Common myeloid progenitor, CD34-positive (primary cell): ENCODE measurements around the gene HES1.

Experiments used
- CTCF ChIA-PET: fragments of 350-600 bp; sonication (Branson Sonifier 250); formaldehyde crosslinking; loops from one replicate; lab custom pipeline; 2021; ENCODE audit warnings: antibody characterized with exemption; lab: Charles Lee
- POLR2A ChIA-PET: fragments of 350-600 bp; sonication (Branson Sonifier 250); formaldehyde crosslinking; loops from one replicate; lab custom pipeline; 2021; ENCODE audit warnings: antibody characterized with exemption; lab: Charles Lee
- DNase-seq, 3 donors: peaks; one replicate each; pipeline versions ENCODE4 v3.0.0 to v3.0.0-alpha.2; 2013
- H3K27ac ChIP-seq, 2 experiments: 1 replicate in 1 of 2; 2 replicates in 1 of 2; pipeline ENCODE4 v1.7.0; 2013; ENCODE audit warnings: inconsistent platforms in 2 of 2, low read length in 2 of 2, mild to moderate bottlenecking in 2 of 2, low read depth in 1 of 2, moderate library complexity in 1 of 2; ENCODE audit not compliant: severe bottlenecking in 2 of 2, insufficient read depth in 1 of 2, poor library complexity in 1 of 2
- H3K27me3 ChIP-seq, 5 experiments: replicated peaks in 2 of 5; 1 replicate in 3 of 5; 2 replicates in 2 of 5; pipeline versions ENCODE4 v1.6.1 to v1.7.0; 2013; ENCODE audit warnings: low read length in 4 of 5, mild to moderate bottlenecking in 2 of 5, moderate library complexity in 2 of 5, inconsistent platforms in 1 of 5; ENCODE audit not compliant: insufficient read depth in 5 of 5, control insufficient read depth in 4 of 5
- H3K36me3 ChIP-seq, 4 experiments: 1 replicate in 2 of 4; 2 replicates in 2 of 4; pipeline versions ENCODE4 v1.6.1 to v1.7.0; 2013; ENCODE audit warnings: low read length in 3 of 4, control low read depth in 1 of 4, mild to moderate bottlenecking in 1 of 4; ENCODE audit not compliant: control insufficient read depth in 4 of 4, insufficient read depth in 4 of 4
- H3K4me1 ChIP-seq, 4 experiments: 1 replicate in 3 of 4; 2 replicates in 1 of 4; pipeline versions ENCODE4 v1.6.1 to v1.7.1; 2013; ENCODE audit warnings: low read length in 3 of 4, mild to moderate bottlenecking in 3 of 4, control low read depth in 1 of 4, inconsistent platforms in 1 of 4, moderate library complexity in 1 of 4; ENCODE audit not compliant: control insufficient read depth in 4 of 4, insufficient read depth in 4 of 4; ENCODE audit errors: control extremely low read depth in 1 of 4
- H3K4me3 ChIP-seq, 7 experiments: 1 replicate in 4 of 7; 2 replicates in 3 of 7; pipeline versions ENCODE4 v1.5.1 to v1.7.0; 2013; ENCODE audit warnings: mild to moderate bottlenecking in 7 of 7, low read length in 6 of 7, moderate library complexity in 6 of 7, inconsistent platforms in 2 of 7, low read depth in 2 of 7, control low read depth in 1 of 7; ENCODE audit not compliant: insufficient read depth in 4 of 7, control insufficient read depth in 1 of 7; ENCODE audit errors: extremely low read depth in 1 of 7
- H3K9me3 ChIP-seq, 5 experiments: 1 replicate in 4 of 5; 2 replicates in 1 of 5; pipeline versions ENCODE4 v1.6.1 to v1.7.1; 2013; ENCODE audit warnings: low read length in 4 of 5, mild to moderate bottlenecking in 2 of 5, inconsistent platforms in 1 of 5, low read depth in 1 of 5, moderate library complexity in 1 of 5; ENCODE audit not compliant: control insufficient read depth in 4 of 5, insufficient read depth in 2 of 5; ENCODE audit errors: control extremely low read depth in 1 of 5
- WGBS: methylation state at CpG from one replicate; pipeline ENCODE4 v1.1.5; 2013; ENCODE audit not compliant: insufficient coverage; 5-methylcytosine and 5-hydroxymethylcytosine counted together

Gene HES1

GRCh38 chr3:194160158-194160557 is 24.2 kb downstream of the HES1 start:
- CTCF ChIA-PET, result interaction anchor here (0.5 to 1.4 kb wide), 4 partner anchors 11 to 155 kb away, joined by 3 to 6 read pairs (median 3); no protein-coding TSS in a partner anchor
- WGBS, result no CpG with 5 or more reads among the region's 4 CpGs
- Histone ChIP-seq H3K4me3 (no peak overlapping the region), H3K27ac (no peak overlapping the region), H3K27me3 (peaks cover 0 to 3% (median 0%) of the 10 kb centered on the region in 5 experiments), H3K36me3 (no peaks in the 10 kb centered on the region), H3K4me1 (peaks cover 0 to 4% (median 0%) of the 10 kb centered on the region in 4 experiments), H3K9me3 (no peaks in the 10 kb centered on the region)
- DNase-seq, result no peak
- POLR2A ChIA-PET, result no interaction called here

- WGBS, result 86% methylated on average over 15 of the region's 15 CpGs
- no peaks in the 10 kb centered on the region for H3K36me3 ChIP-seq
- no peak overlapping the region for H3K4me3 ChIP-seq
- peaks cover 0 to 3% (median 0%) of the 10 kb centered on the region in 5 experiments for H3K27me3 ChIP-seq
- ChIA-PET POLR2A (no interaction called here), CTCF (interaction anchor here (0.6 to 1.3 kb wide), 3 partner anchors 8 to 154 kb away, joined by 3 read pairs; no protein-coding TSS in a partner anchor)
- no peak for DNase-seq
- H3K9me3 ChIP-seq, result no peaks in the 10 kb centered on the region
- peaks cover 0 to 7% (median 0%) of the 10 kb centered on the region in 4 experiments for H3K4me1 ChIP-seq
- H3K27ac ChIP-seq, result no peak overlapping the region
These were observed 25.4 kb downstream of the HES1 start for GRCh38 chr3:194161131-194162045.

GRCh38 chr3:194162070-194162678 is 26.2 kb downstream of the HES1 start:
- CTCF ChIA-PET, result no interaction called here
- WGBS, result 79% methylated on average over 4 of the region's 10 CpGs

GRCh38 chr3:194162817-194163584 is 27.1 kb downstream of the HES1 start:
- ChIA-PET POLR2A (no interaction called here), CTCF (no interaction called here)
- DNase-seq, result no peak
- Histone ChIP-seq H3K27ac (no peak overlapping the region), H3K9me3 (no peaks in the 10 kb centered on the region), H3K4me3 (no peak overlapping the region), H3K4me1 (peaks cover 0 to 22% (median 1%) of the 10 kb centered on the region in 4 experiments), H3K27me3 (peaks cover 0 to 3% (median 0%) of the 10 kb centered on the region in 5 experiments), H3K36me3 (no peaks in the 10 kb centered on the region)
- 100% methylated on average over 2 of the region's 6 CpGs for WGBS

More at GRCh38 chr3:194162070-194162678, 26.2 kb downstream of the HES1 start:
- no peak for DNase-seq
- Histone ChIP-seq H3K27ac (no peak overlapping the region), H3K36me3 (no peaks in the 10 kb centered on the region), H3K4me1 (peaks cover 0 to 14% (median 0%) of the 10 kb centered on the region in 4 experiments), H3K27me3 (peaks cover 0 to 3% (median 0%) of the 10 kb centered on the region in 5 experiments), H3K9me3 (no peaks in the 10 kb centered on the region), H3K4me3 (no peak overlapping the region)
- POLR2A ChIA-PET, result no interaction called here

- H3K27ac ChIP-seq, result no peak overlapping the region
- no peak for DNase-seq
- CTCF ChIA-PET, result no interaction called here
- POLR2A ChIA-PET, result no interaction called here
- H3K27me3 ChIP-seq, result peaks cover 0 to 3% (median 0%) of the 10 kb centered on the region in 5 experiments
- H3K9me3 ChIP-seq, result no peaks in the 10 kb centered on the region
- H3K4me1 ChIP-seq, result peaks cover 0 to 29% (median 4%) of the 10 kb centered on the region in 4 experiments
- 75% methylated on average over 2 of the region's 5 CpGs for WGBS
- no peak overlapping the region for H3K4me3 ChIP-seq
- no peaks in the 10 kb centered on the region for H3K36me3 ChIP-seq
These were observed 27.7 kb downstream of the HES1 start for GRCh38 chr3:194163697-194164096.

GRCh38 chr3:194164861-194165260 is 28.9 kb downstream of the HES1 start:
- Histone ChIP-seq H3K27me3 (peaks cover 0 to 3% (median 0%) of the 10 kb centered on the region in 5 experiments), H3K4me1 (peaks cover 0 to 34% (median 4%) of the 10 kb centered on the region in 4 experiments), H3K27ac (no peak overlapping the region), H3K4me3 (no peak overlapping the region), H3K9me3 (no peaks in the 10 kb centered on the region), H3K36me3 (no peaks in the 10 kb centered on the region)
- POLR2A ChIA-PET, result no interaction called here
- CTCF ChIA-PET, result interaction anchor here (1.5 kb wide), 1 partner anchor 9 kb away, joined by 4 read pairs; no protein-coding TSS in a partner anchor
- WGBS, result 100% methylated on average over 2 of the region's 5 CpGs
- no peak for DNase-seq
